ENCODE data around the gene RASGRP2. TPM values are rescaled to one million over a fixed set of nuclear protein-coding genes. Genes with fewer than 3 reads are reported as not detected.

RASGRP2 gene
- total RNA-seq, 2 donors from 2014 or later = 13.3 to 28.7 TPM

DNA sequence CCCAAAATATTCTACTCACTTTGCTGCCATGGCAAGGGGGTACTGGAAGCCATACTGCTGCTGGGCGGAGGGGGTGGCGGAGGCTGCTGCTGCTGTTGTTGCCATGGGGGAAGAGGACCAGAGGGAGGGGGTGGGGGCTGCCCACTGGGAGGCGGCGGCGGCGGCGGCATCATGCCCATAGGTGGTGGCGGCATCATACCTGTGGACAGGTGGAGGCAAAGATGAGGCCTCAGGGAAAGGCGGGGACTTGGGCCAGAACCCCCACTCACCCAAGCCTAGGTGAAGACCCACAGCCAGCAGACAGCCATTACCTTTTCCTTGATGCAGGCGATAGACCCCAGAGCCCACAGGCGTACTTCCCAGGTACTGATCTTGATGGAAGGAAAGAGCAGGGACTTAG, 22.9 kb upstream of the RASGRP2 start:
- 96% methylated on average over 11 of the region's 11 CpGs for WGBS
- TF ChIP-seq, protein P1, sequence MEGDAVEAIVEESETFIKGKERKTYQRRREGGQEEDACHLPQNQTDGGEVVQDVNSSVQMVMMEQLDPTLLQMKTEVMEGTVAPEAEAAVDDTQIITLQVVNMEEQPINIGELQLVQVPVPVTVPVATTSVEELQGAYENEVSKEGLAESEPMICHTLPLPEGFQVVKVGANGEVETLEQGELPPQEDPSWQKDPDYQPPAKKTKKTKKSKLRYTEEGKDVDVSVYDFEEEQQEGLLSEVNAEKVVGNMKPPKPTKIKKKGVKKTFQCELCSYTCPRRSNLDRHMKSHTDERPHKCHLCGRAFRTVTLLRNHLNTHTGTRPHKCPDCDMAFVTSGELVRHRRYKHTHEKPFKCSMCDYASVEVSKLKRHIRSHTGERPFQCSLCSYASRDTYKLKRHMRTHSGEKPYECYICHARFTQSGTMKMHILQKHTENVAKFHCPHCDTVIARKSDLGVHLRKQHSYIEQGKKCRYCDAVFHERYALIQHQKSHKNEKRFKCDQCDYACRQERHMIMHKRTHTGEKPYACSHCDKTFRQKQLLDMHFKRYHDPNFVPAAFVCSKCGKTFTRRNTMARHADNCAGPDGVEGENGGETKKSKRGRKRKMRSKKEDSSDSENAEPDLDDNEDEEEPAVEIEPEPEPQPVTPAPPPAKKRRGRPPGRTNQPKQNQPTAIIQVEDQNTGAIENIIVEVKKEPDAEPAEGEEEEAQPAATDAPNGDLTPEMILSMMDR (IDR thresholded peaks at IDR 0.05) = no peak
- no peak for TF ChIP-seq POLR2AphosphoS5 (IDR thresholded peaks at IDR 0.05)
- TF ChIP-seq POLR2A (IDR thresholded peaks at IDR 0.05) = no peak
- Histone ChIP-seq H3K9me3 (no peaks in the 10 kb centered on the region), H3K36me3 (peaks cover 41 to 59% of the 10 kb centered on the region in 2 donors), H3K27me3 (replicated peaks; ENCODE audit: insufficient read depth) (no peaks in the 10 kb centered on the region), H3K27ac (no peak overlapping the region), H3K4me1 (replicated peaks) (peaks cover 6% of the 10 kb centered on the region), H3K4me3 (no peak overlapping the region)
- DNase-seq (ENCODE audit: low spot score) = no peak
- intact Hi-C loops (cut with DNase I) = no loop called here

DNA sequence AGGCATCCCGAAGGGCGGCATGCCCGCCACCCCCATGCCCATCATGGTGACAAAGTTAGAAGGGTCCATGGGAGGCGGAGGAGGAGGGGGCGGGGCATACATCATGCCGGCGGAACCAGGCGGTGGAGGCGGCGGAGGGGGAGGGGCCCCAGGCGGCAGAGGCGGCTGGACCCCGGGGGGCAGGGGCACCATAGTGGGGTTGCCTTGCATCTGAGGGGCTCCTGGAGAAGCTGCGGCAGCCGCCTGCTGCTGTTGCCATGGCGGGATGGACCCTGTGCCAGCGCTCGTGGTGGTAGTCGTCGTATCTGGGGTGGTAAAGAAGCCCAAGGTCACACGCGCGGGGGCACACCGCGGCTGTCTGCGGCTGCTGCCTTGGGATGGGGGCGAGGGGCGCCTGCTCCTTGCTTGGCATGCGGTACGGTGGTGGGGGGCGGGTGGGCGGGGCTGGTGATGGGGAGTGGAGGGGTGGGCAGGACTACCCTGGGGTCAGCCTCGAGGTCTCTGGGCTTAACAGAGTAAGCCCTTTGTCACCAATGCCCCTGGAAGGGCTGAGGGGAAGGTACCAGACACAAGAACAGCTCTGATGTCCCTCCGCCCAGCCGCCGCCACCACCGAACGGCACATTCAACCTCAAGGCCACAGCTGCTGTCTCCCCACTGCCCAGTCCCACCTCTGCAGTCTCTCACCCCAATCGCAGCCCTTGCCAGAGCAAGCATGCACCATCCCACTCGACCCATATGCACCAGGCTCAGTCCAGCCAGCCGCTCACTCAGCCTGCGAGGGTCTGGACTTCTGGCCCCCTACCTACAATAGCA, 22.1 kb upstream of the RASGRP2 start:
- Histone ChIP-seq H3K27ac (no peak overlapping the region), H3K36me3 (peaks cover 41 to 59% of the 10 kb centered on the region in 2 donors), H3K4me1 (replicated peaks) (peaks cover 6% of the 10 kb centered on the region), H3K9me3 (no peaks in the 10 kb centered on the region), H3K27me3 (replicated peaks; ENCODE audit: insufficient read depth) (no peaks in the 10 kb centered on the region), H3K4me3 (no peak overlapping the region)
- 87% methylated on average over 42 of the region's 42 CpGs for WGBS
- TF ChIP-seq POLR2A (IDR thresholded peaks at IDR 0.05) (no peak), POLR2AphosphoS5 (IDR thresholded peaks at IDR 0.05) (no peak)
- TF ChIP-seq, protein P1 (IDR thresholded peaks at IDR 0.05) = no peak
- DNase-seq (ENCODE audit: low spot score) = no peak
- intact Hi-C loops (cut with DNase I) = no loop called here

DNA sequence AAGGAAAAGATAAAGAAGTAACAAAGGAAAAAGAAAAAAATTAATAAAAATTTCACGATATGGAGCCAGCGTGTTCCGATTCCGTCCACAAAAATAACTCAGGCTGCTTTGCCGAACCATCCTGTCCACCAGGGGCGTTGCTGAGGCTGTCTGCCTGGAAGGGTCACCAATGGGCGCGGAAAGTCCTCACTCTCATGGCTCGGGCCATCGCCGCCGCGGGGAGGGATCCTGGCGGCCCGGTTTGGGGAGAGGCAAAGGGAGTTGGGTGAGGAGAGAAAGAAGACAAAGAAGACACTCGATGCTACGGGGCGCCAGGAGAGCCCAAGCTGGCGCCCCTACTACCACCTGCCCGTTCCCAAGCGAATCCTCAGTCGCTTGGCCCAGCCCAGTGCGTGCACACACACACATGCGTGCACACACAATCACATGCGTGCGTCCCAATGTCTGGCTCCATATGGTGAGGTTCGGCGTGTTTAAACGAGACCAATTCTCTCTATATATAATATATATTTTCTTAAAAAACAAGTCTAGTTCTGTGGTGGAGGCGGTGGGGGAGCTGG, 21.4 kb upstream of the RASGRP2 start:
- Histone ChIP-seq H3K4me1 (replicated peaks) (peaks cover 6% of the 10 kb centered on the region), H3K4me3 (no peak overlapping the region), H3K9me3 (no peaks in the 10 kb centered on the region), H3K27me3 (replicated peaks; ENCODE audit: insufficient read depth) (no peaks in the 10 kb centered on the region), H3K36me3 (peaks cover 37 to 52% of the 10 kb centered on the region in 2 donors), H3K27ac (no peak overlapping the region)
- 79% methylated on average over 30 of the region's 30 CpGs for WGBS
- no peak for TF ChIP-seq POLR2A (IDR thresholded peaks at IDR 0.05)
- TF ChIP-seq, protein P1 (IDR thresholded peaks at IDR 0.05) = no peak
- no peak for TF ChIP-seq POLR2AphosphoS5 (IDR thresholded peaks at IDR 0.05)
- DNase-seq (ENCODE audit: low spot score) = no peak
- intact Hi-C loops (cut with DNase I) = no loop called here

DNA sequence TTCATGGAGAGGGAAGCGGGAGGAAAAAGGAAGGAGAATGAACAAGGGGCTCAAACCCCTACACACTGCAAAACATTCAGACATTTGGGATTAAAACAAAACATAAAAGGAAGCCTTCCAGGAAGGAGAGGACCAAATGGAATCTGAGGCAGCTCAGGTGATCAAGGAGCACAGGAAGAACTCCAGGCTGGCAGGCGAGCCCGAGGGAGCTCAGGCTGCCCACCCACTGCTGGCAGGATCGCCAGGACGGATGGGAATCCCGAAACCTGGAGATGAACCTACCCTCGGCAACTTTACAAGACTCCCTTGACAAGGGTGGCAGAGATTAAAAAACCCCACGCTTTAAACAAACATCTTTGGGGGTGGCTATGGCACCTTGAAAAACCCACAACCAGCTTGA, 20.8 kb upstream of the RASGRP2 start:
- peak overlapping the region in 1 of 2 donors; percentile 23 for H3K27ac ChIP-seq
- H3K4me1 ChIP-seq (replicated peaks) = peaks cover 6% of the 10 kb centered on the region
- no peak for DNase-seq (ENCODE audit: low spot score)
- no peaks in the 10 kb centered on the region for H3K27me3 ChIP-seq (replicated peaks; ENCODE audit: insufficient read depth)
- H3K9me3 ChIP-seq = no peaks in the 10 kb centered on the region
- WGBS = 52% methylated on average over 8 of the region's 8 CpGs
- H3K4me3 ChIP-seq = no peak overlapping the region
- peaks cover 32 to 46% of the 10 kb centered on the region in 2 donors for H3K36me3 ChIP-seq
- TF ChIP-seq POLR2A (IDR thresholded peaks at IDR 0.05) (no peak), POLR2AphosphoS5 (IDR thresholded peaks at IDR 0.05) (no peak)
- TF ChIP-seq, protein P1 (IDR thresholded peaks at IDR 0.05) = no peak
- intact Hi-C loops (cut with DNase I) = no loop called here

Measured in prostate gland (tissue), 2 donors.